GM19452 (cell line): Measurements from ENCODE around the gene FTH1.
"Not testable (repeated sequence)": the region's sequence is repeated elsewhere in the genome, so short reads cannot be mapped to it uniquely, and the experiment has no call there.

Source experiments
- ATAC-seq: cut with Tn5 transposase; IDR thresholded peaks from one replicate; pipeline ENCODE4 v1.9.1; 2021; ENCODE audit not compliant: unreplicated experiment

FTH1 gene

GRCh38 chr11:61964058-61964665 lies 3.3 kb downstream of the FTH1 start:
- no peak for ATAC-seq

- no peak for ATAC-seq
These were observed 4.0 kb downstream of the FTH1 start for GRCh38 chr11:61963282-61964057.

- no peak for ATAC-seq
These were observed 4.5 kb downstream of the FTH1 start for GRCh38 chr11:61963016-61963281.

- ATAC-seq = no peak
These were observed 5.0 kb downstream of the FTH1 start for GRCh38 chr11:61962213-61963015.

- no peak for ATAC-seq
These were observed 5.7 kb downstream of the FTH1 start for GRCh38 chr11:61961570-61962212.

- no peak for ATAC-seq
These were observed 6.9 kb downstream of the FTH1 start for GRCh38 chr11:61960532-61960931.

GRCh38 chr11:61959678-61960077 lies 7.8 kb downstream of the FTH1 start:
- ATAC-seq = no peak

GRCh38 chr11:61959114-61959513 lies 8.3 kb downstream of the FTH1 start:
- no peak for ATAC-seq

- ATAC-seq = no peak
These were observed 8.8 kb downstream of the FTH1 start for GRCh38 chr11:61958590-61958989.

GRCh38 chr11:61957021-61957770 lies 10.2 kb downstream of the FTH1 start:
- no peak for ATAC-seq

- no peak for ATAC-seq
These were observed 11.0 kb downstream of the FTH1 start for GRCh38 chr11:61956191-61957020.

GRCh38 chr11:61955422-61956135 lies 11.9 kb downstream of the FTH1 start:
- no peak for ATAC-seq

- ATAC-seq = no peak
These were observed 12.5 kb downstream of the FTH1 start for GRCh38 chr11:61954851-61955421.

- no peak for ATAC-seq
These were observed 13.2 kb downstream of the FTH1 start for GRCh38 chr11:61954106-61954850.

GRCh38 chr11:61953632-61954031 lies 13.8 kb downstream of the FTH1 start:
- ATAC-seq = not testable (repeated sequence)

GRCh38 chr11:61952882-61953281 lies 14.6 kb downstream of the FTH1 start:
- ATAC-seq = no peak

- ATAC-seq = no peak
These were observed 15.8 kb downstream of the FTH1 start for GRCh38 chr11:61951484-61952135.

GRCh38 chr11:61950035-61950547 lies 17.3 kb downstream of the FTH1 start, which contains the start of gene BEST1:
Gene BEST1, plus strand, starts transcription at chr11:61950351. Its CDS starts 1,456 bp downstream, at chr11:61951807.
- ATAC-seq = no peak
